ENCODE data around the gene SLC20A1. TPM values are rescaled to one million over a fixed set of nuclear protein-coding genes. Genes with fewer than 3 reads are reported as not detected.

SLC20A1 gene, protein sequence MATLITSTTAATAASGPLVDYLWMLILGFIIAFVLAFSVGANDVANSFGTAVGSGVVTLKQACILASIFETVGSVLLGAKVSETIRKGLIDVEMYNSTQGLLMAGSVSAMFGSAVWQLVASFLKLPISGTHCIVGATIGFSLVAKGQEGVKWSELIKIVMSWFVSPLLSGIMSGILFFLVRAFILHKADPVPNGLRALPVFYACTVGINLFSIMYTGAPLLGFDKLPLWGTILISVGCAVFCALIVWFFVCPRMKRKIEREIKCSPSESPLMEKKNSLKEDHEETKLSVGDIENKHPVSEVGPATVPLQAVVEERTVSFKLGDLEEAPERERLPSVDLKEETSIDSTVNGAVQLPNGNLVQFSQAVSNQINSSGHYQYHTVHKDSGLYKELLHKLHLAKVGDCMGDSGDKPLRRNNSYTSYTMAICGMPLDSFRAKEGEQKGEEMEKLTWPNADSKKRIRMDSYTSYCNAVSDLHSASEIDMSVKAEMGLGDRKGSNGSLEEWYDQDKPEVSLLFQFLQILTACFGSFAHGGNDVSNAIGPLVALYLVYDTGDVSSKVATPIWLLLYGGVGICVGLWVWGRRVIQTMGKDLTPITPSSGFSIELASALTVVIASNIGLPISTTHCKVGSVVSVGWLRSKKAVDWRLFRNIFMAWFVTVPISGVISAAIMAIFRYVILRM
- total RNA-seq: 60.7 TPM

DNA sequence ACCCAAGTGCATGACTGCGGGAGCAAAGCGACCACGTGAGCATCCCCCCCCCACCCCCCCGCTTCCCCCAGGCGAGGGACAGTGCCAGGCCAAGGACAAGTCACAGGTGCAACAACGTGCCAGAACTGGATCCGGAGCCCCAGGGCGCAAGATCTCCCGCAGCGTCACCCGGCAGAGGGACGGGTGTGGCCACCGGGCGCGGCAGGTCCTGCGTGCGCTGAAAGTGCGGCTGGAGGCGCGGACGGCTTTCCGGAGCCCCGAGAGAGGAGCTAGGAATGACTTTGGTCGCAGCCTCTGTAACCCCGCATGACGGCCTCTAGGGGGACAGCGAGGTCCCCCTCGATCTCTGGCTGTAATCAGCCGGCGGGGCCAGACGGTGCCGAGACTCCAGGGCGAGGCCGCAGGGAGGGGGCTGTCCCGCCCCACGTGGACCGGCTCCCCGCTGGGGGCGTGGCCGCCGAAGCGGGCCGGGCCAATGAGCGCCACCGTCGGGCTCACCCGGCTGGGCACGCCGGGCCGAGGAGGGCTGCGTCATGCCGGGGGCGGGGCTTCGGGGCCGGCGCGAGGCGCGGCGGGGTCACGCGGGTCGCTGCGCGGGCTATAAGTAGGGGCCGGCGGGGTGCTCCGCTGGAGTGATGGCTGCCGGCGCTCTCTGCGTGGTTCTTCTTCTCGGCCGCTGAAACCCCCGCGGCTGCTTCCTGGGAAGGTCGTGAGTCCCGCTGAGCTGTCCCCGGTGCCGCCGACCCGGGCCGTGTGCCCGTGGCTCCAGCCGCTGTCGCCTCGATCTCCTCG, at the start of gene SLC20A1:
TSS of gene SLC20A1 (plus strand) at position 630 of the 792 bp plus-strand sequence. CDS start 890 bp downstream, outside the sequence.

Other genes starting within 250 kb of the SLC20A1 start
- 75.7 TPM for gene RGPD8, start 212.3 kb upstream of the SLC20A1 start, total RNA-seq
- 102 TPM for gene TTL, start 163.8 kb upstream of the SLC20A1 start, total RNA-seq
- 32.2 TPM for gene POLR1B, start 103.5 kb upstream of the SLC20A1 start, total RNA-seq
- gene CHCHD5, start 61.3 kb upstream of the SLC20A1 start, total RNA-seq: 3.8 TPM
- gene NT5DC4, start 75.1 kb downstream of the SLC20A1 start, total RNA-seq: not detected
- 4.7 TPM for gene CKAP2L, start 118.7 kb downstream of the SLC20A1 start, total RNA-seq
- not detected for gene IL1A, start 138.6 kb downstream of the SLC20A1 start, total RNA-seq
- gene IL1B, start 190.8 kb downstream of the SLC20A1 start, total RNA-seq: 2.2 TPM